Keratinocyte (primary cell): ENCODE data around the gene ATF3. TPM values are rescaled to one million over a fixed set of nuclear protein-coding genes. Genes with fewer than 3 reads are reported as not detected.

Experiments
- DNase-seq: peaks from one replicate; pipeline ENCODE4 v3.0.0-alpha.2; 2011; ENCODE audit warnings: low read depth, missing footprints, low spot score
- FAIRE-seq: peaks from 2 replicates; lab custom pipeline; 2011; peaks lifted over from hg19 to GRCh38; lab: Jason Lieb, UNC
- H2AFZ ChIP-seq: 2 replicates; pipeline ENCODE4 v1.6.0; 2012; ENCODE audit warnings: low read length, control low read depth, inconsistent platforms; ENCODE audit not compliant: control insufficient read depth
- H3K27ac ChIP-seq: 2 replicates; pipeline ENCODE4 v1.5.1; 2011; ENCODE audit warnings: low read length; ENCODE audit not compliant: control insufficient read depth, insufficient read depth
- H3K27me3 ChIP-seq: 3 replicates; pipeline ENCODE4 v1.6.0; 2011; ENCODE audit warnings: low read length; ENCODE audit not compliant: control insufficient read depth, insufficient read depth; ENCODE audit errors: extremely low read depth
- H3K36me3 ChIP-seq, 2 experiments: 2 replicates in 1 of 2; 3 replicates in 1 of 2; pipeline ENCODE4 v1.5.1; 2011; ENCODE audit warnings: low read length in 2 of 2, mild to moderate bottlenecking in 1 of 2; ENCODE audit not compliant: control insufficient read depth in 2 of 2, insufficient read depth in 2 of 2; ENCODE audit errors: extremely low read depth in 1 of 2
- H3K4me1 ChIP-seq: 3 replicates; pipeline ENCODE4 v1.5.1; 2011; ENCODE audit warnings: low read length; ENCODE audit not compliant: control insufficient read depth, insufficient read depth; ENCODE audit errors: extremely low read depth
- H3K4me2 ChIP-seq: 3 replicates; pipeline ENCODE4 v1.6.0; 2011; ENCODE audit warnings: low read depth, low read length; ENCODE audit not compliant: control insufficient read depth, insufficient read depth; ENCODE audit errors: extremely low read depth
- H3K4me3 ChIP-seq, 3 experiments: fragments of 200-600 bp in 1 of 3; sonication (generic) in 1 of 3; 2 replicates in 2 of 3; 3 replicates in 1 of 3; pipeline ENCODE4 v1.5.1; 2011 to 2016; ENCODE audit warnings: low read length in 3 of 3, mild to moderate bottlenecking in 3 of 3, control low read depth in 2 of 3, inconsistent platforms in 1 of 3, low read depth in 1 of 3, mixed read lengths in 1 of 3, mixed run types in 1 of 3, moderate library complexity in 1 of 3; ENCODE audit not compliant: control insufficient read depth in 2 of 3, insufficient read depth in 2 of 3; ENCODE audit errors: extremely low read depth in 1 of 3
- H3K79me2 ChIP-seq: 2 replicates; pipeline ENCODE4 v1.6.0; 2012; ENCODE audit warnings: low read length; ENCODE audit not compliant: control insufficient read depth, insufficient read depth
- H3K9ac ChIP-seq: 3 replicates; pipeline ENCODE4 v1.6.0; 2011; ENCODE audit warnings: low read length; ENCODE audit not compliant: control insufficient read depth, insufficient read depth; ENCODE audit errors: extremely low read depth
- H3K9me1 ChIP-seq: 3 replicates; pipeline ENCODE4 v1.6.0; 2011; ENCODE audit warnings: low read length; ENCODE audit not compliant: control insufficient read depth, insufficient read depth; ENCODE audit errors: extremely low read depth
- H3K9me3 ChIP-seq: 2 replicates; pipeline ENCODE4 v1.5.1; 2012; ENCODE audit warnings: low read depth, low read length; ENCODE audit not compliant: control insufficient read depth
- H4K20me1 ChIP-seq: 3 replicates; pipeline ENCODE4 v1.6.0; 2011; ENCODE audit warnings: low read length; ENCODE audit not compliant: control insufficient read depth, insufficient read depth; ENCODE audit errors: extremely low read depth
- CTCF ChIP-seq, 3 experiments: IDR thresholded peaks in 1 of 3; conservative IDR thresholded peaks in 1 of 3; optimal IDR thresholded peaks in 1 of 3; 2 replicates in 2 of 3; 3 replicates in 1 of 3; pipeline versions ENCODE3 to v1.5.1; 2011; ENCODE audit warnings: low read length in 3 of 3, mild to moderate bottlenecking in 3 of 3, moderate library complexity in 2 of 3, control low read depth in 1 of 3, inconsistent platforms in 1 of 3; ENCODE audit not compliant: insufficient read depth in 2 of 3; ENCODE audit errors: extremely low read depth in 1 of 3
- EZH2 ChIP-seq: IDR thresholded peaks from one replicate; pipeline ENCODE4 v1.6.1; 2012; ENCODE audit warnings: inconsistent platforms, mild to moderate bottlenecking, low read length, moderate library complexity
- dilution Hi-C: fragments of 300-500 bp; cut with MboI; formaldehyde crosslinking; loops from one replicate; pipeline ENCODE4 v1.7.0; 2020; ENCODE audit warnings: low sequenced_read_pairs; ENCODE audit not compliant: extremely low pct_ligation_motif_present
- polyA plus RNA-seq, 5 experiments: library from polyadenylated mRNA; depleted of rRNA in 3 of 5; stranded (reverse) in 3 of 5; stranded (forward) in 1 of 5; unstranded in 1 of 5; fragments of >200 nt; gene quantifications; 1 replicate in 1 of 5; 2 replicates in 3 of 5; 3 replicates in 1 of 5; pipeline versions ENCODE4 v1.2.1 to v1.2.3, GENCODE V29; 2011 to 2012; ENCODE audit warnings: missing spikeins in 2 of 5, low read depth in 1 of 5, low replicate concordance in 1 of 5

The ATF3 gene
- polyA plus RNA-seq, 1 donor (not counting 4 experiments of a cell fraction or from before 2014, with no cell fraction given): 45.1 TPM

- dilution Hi-C loops: no loop called here
These were observed 43.0 kb downstream of the ATF3 start for GRCh38 chr1:212651521-212651920.

GRCh38 chr1:212651977-212652376 is 43.4 kb downstream of the ATF3 start:
- dilution Hi-C loops: no loop called here
- TF ChIP-seq EZH2 (no peak), CTCF (optimal IDR thresholded peaks at IDR 0.05 in 1 of 3, IDR thresholded peaks at IDR 0.05 in 1 of 3, conservative IDR thresholded peaks at IDR 0.05 in 1 of 3; ENCODE audit: extremely low read depth in 1 of 3, insufficient read depth in 2 of 3, low read length in 3 of 3) (no peak)
- Histone ChIP-seq H3K79me2 (no peaks in the 10 kb centered on the region), H3K9ac (no peak overlapping the region), H3K36me3 (no peaks in the 10 kb centered on the region), H2AFZ (no peak overlapping the region), H3K4me3 (no peak overlapping the region), H3K9me3 (no peaks in the 10 kb centered on the region), H3K4me2 (no peak overlapping the region), H3K27ac (no peak overlapping the region), H4K20me1 (no peaks in the 10 kb centered on the region), H3K9me1 (no peaks in the 10 kb centered on the region), H3K27me3 (peaks cover 3% of the 10 kb centered on the region), H3K4me1 (peaks cover 8% of the 10 kb centered on the region)
- FAIRE-seq (no peak), DNase-seq (no peak)

More at GRCh38 chr1:212651521-212651920, 43.0 kb downstream of the ATF3 start:
- H4K20me1 ChIP-seq: no peaks in the 10 kb centered on the region
- H3K4me1 ChIP-seq: peaks cover 8% of the 10 kb centered on the region
- no peak overlapping the region for H2AFZ ChIP-seq
- no peak overlapping the region for H3K4me2 ChIP-seq
- no peak for FAIRE-seq
- H3K9me3 ChIP-seq: no peaks in the 10 kb centered on the region
- no peaks in the 10 kb centered on the region for H3K9me1 ChIP-seq
- H3K4me3 ChIP-seq: no peak overlapping the region
- peaks cover 5% of the 10 kb centered on the region for H3K27me3 ChIP-seq
- DNase-seq: no peak
- H3K79me2 ChIP-seq: no peaks in the 10 kb centered on the region
- H3K9ac ChIP-seq: no peak overlapping the region
- no peaks in the 10 kb centered on the region for H3K36me3 ChIP-seq
- TF ChIP-seq EZH2 (no peak), CTCF (optimal IDR thresholded peaks at IDR 0.05 in 1 of 3, IDR thresholded peaks at IDR 0.05 in 1 of 3, conservative IDR thresholded peaks at IDR 0.05 in 1 of 3; ENCODE audit: extremely low read depth in 1 of 3, insufficient read depth in 2 of 3, low read length in 3 of 3) (no peak)
- no peak overlapping the region for H3K27ac ChIP-seq
